Hepatocyte (in vitro differentiated cells): ENCODE measurements around the gene SORCS2.

ENCODE experiments used
- EZH2 ChIP-seq: fragments of 200-600 bp; sonication (generic); IDR thresholded peaks from 2 replicates; pipeline ENCODE4 v1.6.1; 2016; ENCODE audit warnings: antibody characterized with exemption, mild to moderate bottlenecking, borderline replicate concordance
- EZH2phosphoT487 ChIP-seq: fragments of 200-600 bp; sonication (generic); IDR thresholded peaks from one replicate; pipeline ENCODE4 v1.6.1; 2018; ENCODE audit warnings: antibody characterized with exemption, mild to moderate bottlenecking, low read depth, moderate library complexity; ENCODE audit not compliant: unreplicated experiment, severe bottlenecking
- TF ChIP-seq, protein P1 (sequence below): fragments of 200-600 bp; sonication (generic); IDR thresholded peaks from 2 replicates; pipeline ENCODE4 v1.5.1; 2016; ENCODE audit warnings: antibody characterized with exemption, mild to moderate bottlenecking; ENCODE audit not compliant: poor library complexity

DNA sequence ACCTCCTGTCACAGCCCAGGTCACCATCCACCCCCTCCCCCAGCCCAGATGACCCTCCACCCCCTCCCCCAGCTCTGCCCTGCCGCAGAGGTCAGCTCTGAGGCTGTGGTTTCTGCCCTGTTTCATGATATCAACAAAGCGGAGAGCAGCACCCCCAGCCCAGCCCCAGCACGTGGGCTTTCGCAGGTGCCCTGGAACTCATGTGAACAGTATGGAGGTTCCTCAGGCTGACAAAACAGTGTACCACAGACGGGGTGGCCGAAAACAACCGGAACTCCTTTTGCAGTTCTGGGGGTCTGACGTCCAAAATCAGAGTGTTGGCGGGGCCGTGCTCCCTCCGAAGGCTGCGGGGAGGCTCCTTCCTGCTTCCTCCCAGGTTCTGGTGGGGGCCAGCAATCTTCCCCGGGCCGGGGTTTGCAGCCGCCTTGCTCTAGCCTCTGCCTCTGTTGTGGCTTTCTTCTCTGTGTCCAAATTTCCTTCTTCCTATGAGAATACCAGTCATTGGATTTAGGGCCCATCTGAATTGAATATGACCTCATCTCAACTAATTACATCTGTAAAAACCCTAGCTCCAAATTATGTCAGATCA lies 250.3 kb downstream of the SORCS2 start:
- TF ChIP-seq, protein P1, sequence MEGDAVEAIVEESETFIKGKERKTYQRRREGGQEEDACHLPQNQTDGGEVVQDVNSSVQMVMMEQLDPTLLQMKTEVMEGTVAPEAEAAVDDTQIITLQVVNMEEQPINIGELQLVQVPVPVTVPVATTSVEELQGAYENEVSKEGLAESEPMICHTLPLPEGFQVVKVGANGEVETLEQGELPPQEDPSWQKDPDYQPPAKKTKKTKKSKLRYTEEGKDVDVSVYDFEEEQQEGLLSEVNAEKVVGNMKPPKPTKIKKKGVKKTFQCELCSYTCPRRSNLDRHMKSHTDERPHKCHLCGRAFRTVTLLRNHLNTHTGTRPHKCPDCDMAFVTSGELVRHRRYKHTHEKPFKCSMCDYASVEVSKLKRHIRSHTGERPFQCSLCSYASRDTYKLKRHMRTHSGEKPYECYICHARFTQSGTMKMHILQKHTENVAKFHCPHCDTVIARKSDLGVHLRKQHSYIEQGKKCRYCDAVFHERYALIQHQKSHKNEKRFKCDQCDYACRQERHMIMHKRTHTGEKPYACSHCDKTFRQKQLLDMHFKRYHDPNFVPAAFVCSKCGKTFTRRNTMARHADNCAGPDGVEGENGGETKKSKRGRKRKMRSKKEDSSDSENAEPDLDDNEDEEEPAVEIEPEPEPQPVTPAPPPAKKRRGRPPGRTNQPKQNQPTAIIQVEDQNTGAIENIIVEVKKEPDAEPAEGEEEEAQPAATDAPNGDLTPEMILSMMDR = no peak
- TF ChIP-seq EZH2 = no peak
- TF ChIP-seq EZH2phosphoT487 = no peak
